ENCODE results near the gene PARD3B.

The PARD3B gene

DNA sequence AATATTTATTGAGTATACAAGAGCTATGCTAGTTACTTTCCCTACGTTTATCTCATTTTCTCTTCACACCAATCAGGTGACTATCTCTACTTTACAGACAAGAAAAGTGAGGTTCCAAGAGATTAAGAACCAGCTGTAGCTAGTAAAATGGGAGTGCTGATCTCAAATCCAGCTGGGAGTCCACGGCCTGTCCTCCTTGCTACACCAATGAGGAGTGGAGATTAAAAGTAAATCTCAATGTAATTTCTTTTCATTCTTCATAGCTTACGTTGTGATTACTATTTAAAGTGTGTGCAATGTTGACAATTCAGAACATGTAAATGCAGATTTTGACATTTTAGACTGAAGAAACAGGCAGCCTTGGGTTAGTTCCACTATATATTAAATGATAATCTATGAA is 1083.1 kb downstream of the PARD3B start:
- no peak overlapping the region for H3K4me3 ChIP-seq (replicated peaks; ENCODE audit: low read depth, low read length)
- DNase-seq (ENCODE audit: low read depth), result no peak
- no peak for TF ChIP-seq CTCF (IDR thresholded peaks at IDR 0.05; ENCODE audit: low read length, missing control alignments)

DNA sequence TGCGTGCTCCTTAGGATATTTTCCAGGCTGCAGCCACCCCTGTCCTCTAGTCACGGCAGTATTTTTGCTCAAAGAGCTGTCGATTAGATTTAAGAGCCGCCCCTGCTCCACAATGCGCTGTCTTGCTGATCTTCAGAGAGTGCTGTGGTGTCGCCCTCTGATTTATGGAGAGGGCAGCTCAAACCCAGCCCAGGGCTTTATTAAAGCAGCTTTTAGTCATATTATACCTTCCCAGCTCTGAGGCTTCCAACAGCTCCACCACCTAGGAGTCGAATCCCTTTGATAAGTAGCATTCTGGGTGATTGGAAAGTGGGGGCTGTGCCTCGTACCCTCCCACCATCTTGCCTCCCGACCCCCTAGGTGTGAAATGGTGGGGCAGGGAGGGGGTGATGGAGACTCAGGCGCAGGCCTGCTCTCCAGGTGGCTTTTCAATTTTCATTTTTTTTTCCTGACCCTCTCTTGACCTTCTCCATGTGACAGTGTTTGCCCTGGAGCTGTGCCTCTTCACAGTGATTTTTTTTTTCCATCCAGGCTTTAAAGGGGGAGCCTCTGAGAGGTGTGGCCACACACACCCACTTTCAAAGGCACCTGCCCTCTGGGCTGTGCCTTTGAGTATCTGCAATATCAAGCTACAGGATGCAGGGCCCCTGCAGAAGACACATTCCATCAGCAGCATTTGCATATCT is 1084.0 kb downstream of the PARD3B start:
- DNase-seq (ENCODE audit: low read depth), result no peak
- TF ChIP-seq CTCF (IDR thresholded peaks at IDR 0.05; ENCODE audit: low read length, missing control alignments), result no peak
- no peak overlapping the region for H3K4me3 ChIP-seq (replicated peaks; ENCODE audit: low read depth, low read length)

DNA sequence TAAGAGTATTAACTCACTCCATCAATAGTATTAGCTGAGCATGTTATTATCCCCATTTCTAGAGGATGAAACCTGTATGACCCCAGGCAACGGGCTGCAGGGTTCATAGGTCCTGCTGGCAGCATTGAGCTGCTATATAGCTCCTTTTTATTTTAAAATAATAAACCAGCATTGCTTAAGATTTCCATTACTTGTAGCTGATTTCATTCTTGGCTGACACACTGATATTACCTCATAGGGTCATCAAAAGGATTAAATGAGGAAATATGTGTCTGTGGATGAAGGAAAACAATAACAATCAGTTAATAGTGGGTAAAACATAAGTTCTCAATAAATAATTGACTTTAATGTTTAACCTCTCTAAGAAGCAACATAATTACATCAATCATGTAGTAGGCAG is 1088.7 kb downstream of the PARD3B start:
- peak; percentile 49 for DNase-seq (ENCODE audit: low read depth)
- no peak for TF ChIP-seq CTCF (IDR thresholded peaks at IDR 0.05; ENCODE audit: low read length, missing control alignments)
- no peak overlapping the region for H3K4me3 ChIP-seq (replicated peaks; ENCODE audit: low read depth, low read length)

- H3K4me3 ChIP-seq (replicated peaks; ENCODE audit: low read depth, low read length), result no peak overlapping the region
- no peak for DNase-seq (ENCODE audit: low read depth)
- TF ChIP-seq CTCF (IDR thresholded peaks at IDR 0.05; ENCODE audit: low read length, missing control alignments), result no peak
Measured at GRCh38 chr2:205636549-205637319, 1091.5 kb downstream of the PARD3B start.

DNA sequence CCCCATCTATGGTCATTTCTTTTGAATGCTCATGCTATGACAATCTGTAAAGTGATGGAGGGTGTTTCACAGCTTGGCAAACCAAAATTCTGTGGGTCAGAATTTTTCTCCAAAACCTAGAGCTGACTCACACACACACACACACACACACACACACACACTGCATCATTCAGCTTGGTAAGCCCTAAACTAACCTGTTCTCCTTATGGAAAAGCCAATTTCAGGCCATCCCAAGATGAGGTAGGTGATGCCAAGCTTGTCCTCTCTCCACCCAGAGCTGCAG is 1092.0 kb downstream of the PARD3B start:
- no peak for TF ChIP-seq CTCF (IDR thresholded peaks at IDR 0.05; ENCODE audit: low read length, missing control alignments)
- no peak overlapping the region for H3K4me3 ChIP-seq (replicated peaks; ENCODE audit: low read depth, low read length)
- DNase-seq (ENCODE audit: low read depth), result no peak

DNA sequence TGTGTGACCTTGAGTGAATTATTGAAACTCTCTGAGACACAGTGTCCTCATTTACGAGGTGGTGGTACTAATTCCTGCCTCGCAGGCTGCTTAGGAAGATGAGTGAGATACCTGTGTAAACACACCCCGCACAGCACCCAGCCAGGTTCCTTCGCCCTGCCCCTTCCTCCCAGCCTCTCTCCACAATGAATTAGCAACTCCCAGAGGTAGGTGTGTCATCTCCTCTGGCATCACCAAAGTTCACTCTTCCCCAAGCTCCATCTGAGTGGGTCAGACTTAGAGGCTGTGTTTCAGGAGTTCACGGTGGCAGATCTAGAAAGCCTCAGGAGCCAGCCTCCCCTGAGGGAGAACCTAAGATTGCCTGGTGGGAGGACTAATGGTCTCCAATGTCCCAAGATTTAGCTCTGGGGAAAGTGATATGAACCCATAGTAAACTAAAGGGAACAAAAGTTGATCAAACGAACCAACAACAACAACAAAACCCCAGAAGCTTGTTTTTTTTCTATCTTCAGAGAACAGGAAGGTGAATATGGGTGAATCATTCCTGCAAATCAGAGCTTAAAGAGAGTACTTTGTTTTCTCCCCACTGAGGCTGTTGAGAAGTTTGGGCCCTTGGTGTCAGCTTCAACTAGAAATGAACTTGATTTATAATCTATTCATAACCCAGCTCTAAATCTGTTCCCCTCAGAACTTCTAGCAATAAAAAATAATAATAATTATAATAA is 1092.7 kb downstream of the PARD3B start:
- TF ChIP-seq CTCF (IDR thresholded peaks at IDR 0.05; ENCODE audit: low read length, missing control alignments), result no peak
- no peak overlapping the region for H3K4me3 ChIP-seq (replicated peaks; ENCODE audit: low read depth, low read length)
- DNase-seq (ENCODE audit: low read depth), result no peak

All from fibroblast of pulmonary artery (primary cell).